HEK293T (cell line): ENCODE measurements around the gene FNDC3A.

Source experiments
- ARNT ChIP-seq: fragments of 450-650 bp; IDR thresholded peaks from 2 replicates; pipeline ENCODE4 v1.6.1; 2017; ENCODE audit warnings: mild to moderate bottlenecking
- BHLHE40 ChIP-seq: fragments of 450-650 bp; IDR thresholded peaks from 2 replicates; pipeline ENCODE4 v1.6.1; 2016; ENCODE audit warnings: mild to moderate bottlenecking, moderate library complexity, borderline replicate concordance
- ELF4 ChIP-seq: fragments of 450-650 bp; IDR thresholded peaks from 2 replicates; pipeline ENCODE4 v1.6.1; 2017; ENCODE audit warnings: antibody characterized with exemption
- FOXK2 ChIP-seq: fragments of 450-650 bp; IDR thresholded peaks from 2 replicates; pipeline ENCODE4 v1.6.1; 2016; ENCODE audit warnings: mild to moderate bottlenecking
- HDGF ChIP-seq: fragments of 450-650 bp; IDR thresholded peaks from 2 replicates; pipeline ENCODE4 v1.6.1; 2017; ENCODE audit warnings: antibody characterized with exemption, borderline replicate concordance
- L3MBTL2 ChIP-seq: fragments of 450-650 bp; conservative IDR thresholded peaks from 2 replicates; pipeline ENCODE4 v1.6.1; 2016; ENCODE audit warnings: mild to moderate bottlenecking
- SP1 ChIP-seq: fragments of 450-650 bp; IDR thresholded peaks from 2 replicates; pipeline ENCODE4 v1.6.1; 2017
- SUZ12 ChIP-seq: fragments of 450-650 bp; IDR thresholded peaks from 2 replicates; pipeline ENCODE4 v1.6.1; 2016; ENCODE audit warnings: mild to moderate bottlenecking
- TF ChIP-seq, protein P1 (sequence below): fragments of 450-650 bp; IDR thresholded peaks from 2 replicates; pipeline ENCODE4 v1.6.1; 2016

DNA sequence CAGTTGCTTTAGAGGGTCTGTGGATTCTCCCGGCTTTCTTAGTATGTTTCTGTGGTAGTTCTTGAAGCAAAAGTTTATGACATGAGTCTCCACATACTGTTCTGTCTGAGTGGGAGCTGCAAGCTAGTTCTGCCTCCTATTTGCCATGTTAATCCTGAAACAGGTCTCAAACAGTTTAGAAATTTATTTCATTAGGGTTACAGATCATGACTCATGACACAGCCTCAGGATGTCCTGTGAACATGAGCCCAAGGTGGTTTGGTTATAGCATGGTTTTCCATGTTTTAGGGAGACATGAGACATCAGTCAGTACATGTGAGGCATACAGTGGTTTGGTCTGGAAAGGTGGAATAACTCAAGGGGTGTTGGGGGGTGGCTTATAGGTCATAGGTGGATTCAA lies 77.5 kb downstream of the FNDC3A start:
- TF ChIP-seq L3MBTL2 (no peak), ELF4 (no peak), FOXK2 (no peak), BHLHE40 (no peak), SP1 (no peak), SUZ12 (no peak), ARNT (no peak), HDGF (no peak)
- TF ChIP-seq, protein P1, sequence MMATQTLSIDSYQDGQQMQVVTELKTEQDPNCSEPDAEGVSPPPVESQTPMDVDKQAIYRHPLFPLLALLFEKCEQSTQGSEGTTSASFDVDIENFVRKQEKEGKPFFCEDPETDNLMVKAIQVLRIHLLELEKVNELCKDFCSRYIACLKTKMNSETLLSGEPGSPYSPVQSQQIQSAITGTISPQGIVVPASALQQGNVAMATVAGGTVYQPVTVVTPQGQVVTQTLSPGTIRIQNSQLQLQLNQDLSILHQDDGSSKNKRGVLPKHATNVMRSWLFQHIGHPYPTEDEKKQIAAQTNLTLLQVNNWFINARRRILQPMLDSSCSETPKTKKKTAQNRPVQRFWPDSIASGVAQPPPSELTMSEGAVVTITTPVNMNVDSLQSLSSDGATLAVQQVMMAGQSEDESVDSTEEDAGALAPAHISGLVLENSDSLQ, result no peak
